ENCODE measurements around the gene TUT4.

TUT4 gene

GRCh38 chr1:52559875-52560274 lies 7.0 kb upstream of the TUT4 start:
- no peak overlapping the region for H2AFZ ChIP-seq (ENCODE audit: low read length)
- H3K27me3 ChIP-seq (ENCODE audit: insufficient read depth, low read length) = no peaks in the 10 kb centered on the region
- no peaks in the 10 kb centered on the region; the same call in 1 of the 2 replicates for H3K36me3 ChIP-seq (ENCODE audit: insufficient read depth, low read length)
- no peaks in the 10 kb centered on the region for H3K79me2 ChIP-seq (ENCODE audit: insufficient read depth, low read length)
- H3K9ac ChIP-seq (ENCODE audit: low read length) = no peak overlapping the region
- H3K9me3 ChIP-seq (ENCODE audit: low read length) = no peaks in the 10 kb centered on the region
- TF ChIP-seq CTCF (IDR thresholded peaks at IDR 0.05; ENCODE audit: low read length) = no peak
- no peak for TF ChIP-seq EZH2 (IDR thresholded peaks at IDR 0.05; ENCODE audit: borderline replicate concordance, low read length)
- H3K27ac ChIP-seq (ENCODE audit: low read depth, low read length, poor library complexity, severe bottlenecking) = no peak overlapping the region
- H3K4me3 ChIP-seq (ENCODE audit: low read depth, low read length, poor library complexity, severe bottlenecking) = no peak overlapping the region
- H3K4me1 ChIP-seq (ENCODE audit: insufficient read depth, low read length, severe bottlenecking) = no peaks in the 10 kb centered on the region
- no peaks in the 10 kb centered on the region for H4K20me1 ChIP-seq (ENCODE audit: insufficient read depth, low read length)
- H3K4me2 ChIP-seq (ENCODE audit: low read length) = no peak overlapping the region
- 0 out of 2 replicates have a peak, but pooled peaks cover 1% of the 10 kb centered on the region for H3F3A ChIP-seq (ENCODE audit: insufficient read depth, low read length)
- H3K9me2 ChIP-seq (ENCODE audit: low read depth, low read length) = no peaks in the 10 kb centered on the region

GRCh38 chr1:52558941-52559340 lies 6.0 kb upstream of the TUT4 start:
- TF ChIP-seq CTCF (IDR thresholded peaks at IDR 0.05; ENCODE audit: low read length) = no peak
- TF ChIP-seq EZH2 (IDR thresholded peaks at IDR 0.05; ENCODE audit: borderline replicate concordance, low read length) = no peak
- no peak overlapping the region for H3K4me3 ChIP-seq (ENCODE audit: low read depth, low read length, poor library complexity, severe bottlenecking)

GRCh38 chr1:52556641-52557360 lies 3.9 kb upstream of the TUT4 start:
- H3F3A ChIP-seq (ENCODE audit: insufficient read depth, low read length) = 0 out of 2 replicates have a peak, but pooled peaks cover 10% of the 10 kb centered on the region
- peaks cover 10% of the 10 kb centered on the region for H3K4me1 ChIP-seq (ENCODE audit: insufficient read depth, low read length, severe bottlenecking)
- no peaks in the 10 kb centered on the region for H3K36me3 ChIP-seq (ENCODE audit: insufficient read depth, low read length)
- H3K9me3 ChIP-seq (ENCODE audit: low read length) = no peaks in the 10 kb centered on the region
- H2AFZ ChIP-seq (ENCODE audit: low read length) = no peak overlapping the region
- no peaks in the 10 kb centered on the region for H3K27me3 ChIP-seq (ENCODE audit: insufficient read depth, low read length)
- no peak overlapping the region for H3K9ac ChIP-seq (ENCODE audit: low read length)
- H3K9me2 ChIP-seq (ENCODE audit: low read depth, low read length) = no peaks in the 10 kb centered on the region
- H3K79me2 ChIP-seq (ENCODE audit: insufficient read depth, low read length) = peaks cover 2% of the 10 kb centered on the region
- no peak overlapping the region for H3K4me3 ChIP-seq (ENCODE audit: low read depth, low read length, poor library complexity, severe bottlenecking)
- TF ChIP-seq CTCF (IDR thresholded peaks at IDR 0.05; ENCODE audit: low read length) (no peak), EZH2 (IDR thresholded peaks at IDR 0.05; ENCODE audit: borderline replicate concordance, low read length) (no peak)
- no peaks in the 10 kb centered on the region for H4K20me1 ChIP-seq (ENCODE audit: insufficient read depth, low read length)
- H3K4me2 ChIP-seq (ENCODE audit: low read length) = no peak overlapping the region
- no peak overlapping the region for H3K27ac ChIP-seq (ENCODE audit: low read depth, low read length, poor library complexity, severe bottlenecking)

More at GRCh38 chr1:52558941-52559340, 6.0 kb upstream of the TUT4 start:
- Histone ChIP-seq H3K9ac (ENCODE audit: low read length) (no peak overlapping the region), H3K27ac (ENCODE audit: low read depth, low read length, poor library complexity, severe bottlenecking) (no peak overlapping the region), H3K79me2 (ENCODE audit: insufficient read depth, low read length) (no peaks in the 10 kb centered on the region), H2AFZ (ENCODE audit: low read length) (no peak overlapping the region), H4K20me1 (ENCODE audit: insufficient read depth, low read length) (no peaks in the 10 kb centered on the region), H3K9me3 (ENCODE audit: low read length) (no peaks in the 10 kb centered on the region), H3K4me2 (ENCODE audit: low read length) (no peak overlapping the region), H3F3A (ENCODE audit: insufficient read depth, low read length) (0 out of 2 replicates have a peak, but pooled peaks cover 10% of the 10 kb centered on the region), H3K9me2 (ENCODE audit: low read depth, low read length) (no peaks in the 10 kb centered on the region), H3K4me1 (ENCODE audit: insufficient read depth, low read length, severe bottlenecking) (peaks cover 6% of the 10 kb centered on the region), H3K36me3 (ENCODE audit: insufficient read depth, low read length) (no peaks in the 10 kb centered on the region), H3K27me3 (ENCODE audit: insufficient read depth, low read length) (no peaks in the 10 kb centered on the region)
